ENCODE data around the gene CARMIL1. TPM values are rescaled to one million over a fixed set of nuclear protein-coding genes. Genes with fewer than 3 reads are reported as not detected.

Gene CARMIL1
- total RNA-seq, 2 experiments from 2014 or later, result 6.0 to 6.8 TPM

DNA sequence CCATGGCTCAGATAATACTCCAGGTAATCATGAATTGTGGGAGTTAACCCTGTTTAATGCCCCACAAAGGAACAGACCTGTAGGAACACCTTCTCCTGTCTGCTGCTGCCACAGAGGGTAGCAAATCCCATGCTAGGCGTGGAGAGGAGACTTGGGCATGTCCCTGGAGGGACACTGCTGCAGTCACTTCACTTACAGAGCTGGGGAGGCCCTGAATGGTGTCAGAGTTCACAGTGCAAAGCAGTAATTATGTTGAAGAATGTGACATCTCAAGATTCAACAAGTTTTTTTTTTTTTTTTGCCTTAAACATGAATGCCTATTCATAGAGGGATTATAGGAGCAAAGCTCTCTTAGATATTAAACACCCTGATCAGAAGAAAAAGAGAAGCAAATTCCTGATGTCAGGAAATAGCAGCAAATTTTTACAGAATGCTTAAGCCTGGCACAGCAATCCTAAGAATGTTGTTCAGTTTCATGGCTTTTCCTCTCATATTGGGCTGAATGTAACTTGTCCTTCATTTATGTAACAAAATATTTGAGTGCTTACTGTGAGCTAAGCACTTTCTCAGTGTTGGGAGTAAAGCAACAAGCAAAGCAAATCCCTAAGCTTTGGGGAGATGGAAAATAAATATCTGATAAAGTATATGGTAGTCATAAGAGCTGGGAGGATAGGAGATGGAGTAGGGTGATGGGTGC is 45.0 kb downstream of the CARMIL1 start:
- no peak for DNase-seq
- Mint-ChIP-seq H3K4me3 (no peak overlapping the region), H3K27ac (no peak overlapping the region), H3K27me3 (no peaks in the 10 kb centered on the region), H3K36me3 (no peaks in the 10 kb centered on the region), H3K9me3 (no peaks in the 10 kb centered on the region), H3K4me1 (no peaks in the 10 kb centered on the region)
- POLR2A ChIA-PET, result no interaction called here
- ATAC-seq (ENCODE audit: low read depth), result no peak

DNA sequence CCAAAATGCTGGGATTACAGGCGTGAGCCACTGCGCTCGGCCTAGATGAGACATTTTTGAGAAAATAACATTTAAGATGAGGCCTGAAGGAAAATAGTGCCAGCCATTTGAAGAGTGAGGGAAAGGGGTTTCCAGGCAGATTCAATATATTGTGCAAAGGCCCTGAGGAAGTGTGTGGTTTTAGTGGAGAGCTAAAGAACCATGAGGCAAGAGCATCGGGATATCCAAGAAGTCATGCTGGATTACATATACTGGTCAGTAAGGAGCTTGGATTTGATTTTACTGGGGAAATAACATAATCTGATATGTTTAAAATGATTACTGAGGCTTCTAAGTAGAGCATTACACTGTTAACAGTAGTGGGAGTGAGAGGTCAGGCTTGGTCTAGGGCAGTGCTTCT is 47.0 kb downstream of the CARMIL1 start:
- ATAC-seq (ENCODE audit: low read depth), result no peak
- Mint-ChIP-seq H3K36me3 (no peaks in the 10 kb centered on the region), H3K9me3 (no peaks in the 10 kb centered on the region), H3K4me1 (no peaks in the 10 kb centered on the region), H3K27ac (no peak overlapping the region), H3K4me3 (no peak overlapping the region), H3K27me3 (no peaks in the 10 kb centered on the region)
- DNase-seq, result no peak
- POLR2A ChIA-PET, result no interaction called here

DNA sequence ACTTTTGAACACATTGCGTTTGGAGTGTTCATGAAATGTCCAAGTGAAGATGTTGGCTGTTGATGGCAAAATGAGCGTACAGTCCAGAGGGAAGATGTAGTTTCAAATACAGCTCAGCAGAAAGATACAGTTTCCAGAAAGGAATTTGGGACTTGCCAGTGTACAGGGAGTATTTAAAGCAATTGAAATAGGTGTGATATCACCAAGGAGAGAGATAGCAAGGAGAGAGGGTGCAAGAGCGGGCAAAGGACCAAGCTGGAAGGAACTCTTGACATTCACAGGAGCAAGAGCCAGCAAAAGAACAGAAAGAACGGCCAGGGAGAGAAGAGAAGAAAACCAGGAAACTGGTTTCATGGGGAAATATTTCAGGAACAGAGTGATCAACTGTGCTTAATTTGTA is 47.8 kb downstream of the CARMIL1 start:
- DNase-seq, result no peak
- no peak overlapping the region for H3K27ac Mint-ChIP-seq
- POLR2A ChIA-PET, result no interaction called here

DNA sequence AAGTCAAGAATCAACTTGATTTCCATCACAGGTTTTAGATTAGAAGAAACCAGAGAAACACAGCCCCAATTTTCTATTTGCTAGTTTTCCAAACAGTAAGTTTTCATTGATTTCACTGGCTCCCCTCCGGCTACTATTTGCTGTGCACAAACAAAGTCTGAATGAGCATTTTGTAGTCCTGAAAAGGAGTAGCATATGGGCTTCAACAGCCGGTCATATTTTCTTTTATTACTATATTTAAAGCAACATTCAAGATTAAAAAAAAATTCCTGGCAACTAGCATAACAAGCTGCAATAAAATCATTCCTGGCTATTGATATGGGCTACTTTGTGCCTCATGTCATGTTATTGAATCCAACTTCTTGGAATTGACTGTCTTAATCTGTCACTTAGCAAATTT is 48.3 kb downstream of the CARMIL1 start:
- POLR2A ChIA-PET, result no interaction called here
- no peaks in the 10 kb centered on the region for H3K36me3 Mint-ChIP-seq
- no peaks in the 10 kb centered on the region for H3K27me3 Mint-ChIP-seq
- ATAC-seq (ENCODE audit: low read depth) (no peak), DNase-seq (no peak)
- H3K27ac Mint-ChIP-seq, result no peak overlapping the region
- no peaks in the 10 kb centered on the region for H3K4me1 Mint-ChIP-seq
- H3K4me3 Mint-ChIP-seq, result no peak overlapping the region
- no peaks in the 10 kb centered on the region for H3K9me3 Mint-ChIP-seq

More for the DNA sequence above, 47.8 kb downstream of the CARMIL1 start:
- Mint-ChIP-seq H3K27me3 (no peaks in the 10 kb centered on the region), H3K9me3 (no peaks in the 10 kb centered on the region), H3K4me3 (no peak overlapping the region), H3K36me3 (no peaks in the 10 kb centered on the region), H3K4me1 (no peaks in the 10 kb centered on the region)
- ATAC-seq (ENCODE audit: low read depth), result no peak

DNA sequence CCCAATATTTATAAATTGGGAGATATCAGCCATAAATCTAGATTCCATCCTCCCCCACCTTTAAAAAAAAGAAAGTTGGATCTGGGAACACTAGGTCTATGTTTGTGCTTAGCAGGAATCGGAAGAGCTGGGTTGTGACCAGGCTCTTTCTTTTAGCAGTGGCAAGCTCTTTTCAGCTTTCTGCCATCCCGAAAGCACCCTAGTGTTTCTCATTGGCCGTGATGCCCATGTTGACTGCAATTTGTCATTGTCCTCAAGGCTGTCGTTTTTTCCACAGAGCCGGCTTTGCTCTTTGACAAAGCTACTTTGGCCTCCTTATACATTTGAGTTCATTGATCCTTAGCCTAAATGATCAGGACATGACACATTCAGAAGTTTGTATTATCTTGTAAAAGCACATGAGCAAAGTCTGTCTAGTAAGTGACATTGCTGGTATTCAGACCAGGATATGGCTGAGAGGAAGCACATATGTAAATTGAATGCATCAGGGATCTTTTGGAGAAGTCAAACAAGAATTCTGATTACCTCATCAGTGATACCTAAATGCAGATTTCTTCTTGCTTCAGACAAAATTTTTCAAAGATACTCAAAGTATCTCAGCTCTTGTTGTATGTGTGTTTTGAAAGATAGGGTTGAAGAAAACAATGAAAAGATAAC is 50.1 kb downstream of the CARMIL1 start:
- ATAC-seq (ENCODE audit: low read depth), result no peak
- H3K27ac Mint-ChIP-seq, result no peak overlapping the region
- H3K9me3 Mint-ChIP-seq, result no peaks in the 10 kb centered on the region

DNA sequence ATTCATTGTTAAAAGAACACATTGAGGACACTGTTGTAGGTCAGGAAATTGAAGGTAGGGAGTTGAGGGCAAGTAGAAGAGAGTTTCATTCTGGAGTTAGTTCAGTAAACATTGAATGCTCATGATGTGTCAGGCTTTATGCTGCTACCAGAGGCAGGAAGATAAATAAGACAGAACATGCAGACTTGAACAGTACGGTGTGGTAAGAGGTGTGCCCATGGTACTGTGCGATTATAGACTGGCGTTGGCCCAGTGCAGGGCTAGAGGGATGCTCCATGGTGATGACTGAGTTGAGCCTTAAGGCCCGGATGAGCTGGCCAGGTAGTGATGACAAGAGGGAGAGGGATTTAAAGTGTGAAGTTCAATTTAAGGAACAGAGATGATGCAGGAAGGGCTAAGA is 50.8 kb downstream of the CARMIL1 start:
- POLR2A ChIA-PET, result no interaction called here
- ATAC-seq (ENCODE audit: low read depth), result no peak
- no peak for DNase-seq
- Mint-ChIP-seq H3K36me3 (no peaks in the 10 kb centered on the region), H3K27ac (peak overlapping the region; percentile 0), H3K27me3 (no peaks in the 10 kb centered on the region), H3K4me1 (peaks cover 3% of the 10 kb centered on the region), H3K4me3 (no peak overlapping the region), H3K9me3 (no peaks in the 10 kb centered on the region)

More for the DNA sequence above, 50.1 kb downstream of the CARMIL1 start:
- Mint-ChIP-seq H3K4me3 (no peak overlapping the region), H3K36me3 (no peaks in the 10 kb centered on the region), H3K27me3 (no peaks in the 10 kb centered on the region), H3K4me1 (no peaks in the 10 kb centered on the region)
- DNase-seq, result no peak
- POLR2A ChIA-PET, result interaction anchor here (0.7 kb wide), 1 partner anchor 17 kb away, joined by 3 read pairs; no protein-coding TSS in a partner anchor

DNA sequence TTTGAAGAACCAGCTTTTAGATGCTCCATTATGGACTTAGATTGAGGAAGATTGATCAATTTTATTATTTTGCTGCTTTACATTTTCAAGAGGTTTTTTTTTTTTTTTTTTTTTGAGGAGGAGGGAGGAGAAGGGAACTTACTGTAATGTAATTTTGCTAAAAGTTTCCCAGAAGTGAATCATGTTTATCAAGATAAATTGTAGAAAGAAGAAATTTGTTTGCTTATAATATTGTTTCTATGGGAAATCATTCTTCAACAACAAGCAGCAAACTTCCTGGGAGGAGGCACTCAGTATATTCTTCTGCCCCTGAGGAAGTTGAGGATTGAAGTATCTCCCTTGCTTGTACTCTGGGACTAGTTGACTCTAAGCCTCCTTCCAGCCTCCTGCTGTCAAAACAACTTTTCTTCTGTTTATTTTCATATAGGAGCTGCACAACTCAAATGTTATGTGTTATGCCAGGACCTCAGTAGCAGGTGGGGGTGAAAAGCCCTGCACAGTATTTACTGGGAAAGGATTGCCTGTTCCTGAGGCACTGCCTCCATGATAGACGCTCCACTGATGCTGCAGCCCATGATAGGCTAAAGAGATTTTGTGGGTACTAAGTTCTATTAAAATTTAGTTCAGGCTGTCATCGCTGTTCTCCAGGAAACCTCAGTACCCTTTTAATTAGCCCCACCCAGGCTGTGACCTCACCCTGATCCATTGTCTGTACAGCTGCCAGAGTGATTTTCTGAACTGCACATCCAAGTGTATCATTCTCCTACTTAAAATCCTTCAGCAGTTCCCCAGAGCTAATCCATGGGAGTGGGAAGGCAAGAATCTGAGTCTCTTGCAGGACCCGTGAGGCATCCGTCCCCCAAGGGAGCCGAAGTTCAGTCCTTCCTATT is 51.9 kb downstream of the CARMIL1 start:
- Mint-ChIP-seq H3K27me3 (no peaks in the 10 kb centered on the region), H3K4me3 (no peak overlapping the region), H3K9me3 (no peaks in the 10 kb centered on the region), H3K4me1 (peaks cover 4% of the 10 kb centered on the region), H3K36me3 (no peaks in the 10 kb centered on the region), H3K27ac (no peak overlapping the region)
- ATAC-seq (ENCODE audit: low read depth), result no peak
- no peak for DNase-seq
- POLR2A ChIA-PET, result no interaction called here

DNA sequence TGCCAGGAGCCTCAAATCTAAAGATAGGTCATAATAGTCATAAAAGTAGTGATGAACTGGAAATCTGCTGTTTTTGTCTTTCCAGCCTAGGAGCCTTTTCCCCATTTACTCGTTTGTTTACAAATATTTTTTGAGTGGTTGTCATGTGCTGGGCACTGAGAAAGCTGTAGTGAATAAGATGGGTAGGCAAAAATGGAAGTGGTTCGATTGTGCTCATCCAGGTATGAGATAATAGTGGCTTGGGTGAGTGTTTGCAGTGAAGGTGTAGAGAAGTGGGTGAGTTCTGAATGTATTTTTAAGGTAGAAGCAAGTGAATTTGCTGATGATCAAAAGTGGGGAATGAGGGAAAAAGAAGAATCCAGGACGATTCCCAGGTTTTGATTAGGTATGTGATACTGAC is 53.0 kb downstream of the CARMIL1 start:
- Mint-ChIP-seq H3K27ac (no peak overlapping the region), H3K4me3 (no peak overlapping the region), H3K36me3 (no peaks in the 10 kb centered on the region), H3K9me3 (no peaks in the 10 kb centered on the region), H3K27me3 (no peaks in the 10 kb centered on the region), H3K4me1 (peaks cover 4% of the 10 kb centered on the region)
- DNase-seq (no peak), ATAC-seq (ENCODE audit: low read depth) (no peak)
- POLR2A ChIA-PET, result no interaction called here

DNA sequence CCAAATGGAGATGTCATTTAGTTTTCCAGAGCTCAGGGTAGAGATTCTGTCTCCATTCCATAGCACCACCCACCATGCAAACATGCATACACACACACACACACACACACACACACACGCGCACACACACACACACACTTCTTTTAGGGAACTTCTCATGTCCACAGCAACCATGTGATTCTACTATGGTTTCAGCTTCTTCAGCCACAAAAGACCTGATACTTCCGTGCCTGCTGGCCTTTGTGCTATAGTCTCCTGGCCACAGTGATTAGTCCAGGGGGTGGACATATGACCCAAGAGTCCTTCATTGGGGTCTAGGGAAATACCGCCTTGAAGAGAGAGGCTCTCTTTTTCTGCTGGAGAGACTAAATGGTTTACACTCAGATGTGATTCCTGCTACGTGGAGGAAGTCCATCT is 53.5 kb downstream of the CARMIL1 start:
- no peak for DNase-seq
- H3K27me3 Mint-ChIP-seq, result no peaks in the 10 kb centered on the region
- no peak overlapping the region for H3K4me3 Mint-ChIP-seq
- H3K9me3 Mint-ChIP-seq, result no peaks in the 10 kb centered on the region
- no peak for ATAC-seq (ENCODE audit: low read depth)
- no peaks in the 10 kb centered on the region for H3K36me3 Mint-ChIP-seq
- peaks cover 4% of the 10 kb centered on the region for H3K4me1 Mint-ChIP-seq
- POLR2A ChIA-PET, result no interaction called here
- H3K27ac Mint-ChIP-seq, result no peak overlapping the region

DNA sequence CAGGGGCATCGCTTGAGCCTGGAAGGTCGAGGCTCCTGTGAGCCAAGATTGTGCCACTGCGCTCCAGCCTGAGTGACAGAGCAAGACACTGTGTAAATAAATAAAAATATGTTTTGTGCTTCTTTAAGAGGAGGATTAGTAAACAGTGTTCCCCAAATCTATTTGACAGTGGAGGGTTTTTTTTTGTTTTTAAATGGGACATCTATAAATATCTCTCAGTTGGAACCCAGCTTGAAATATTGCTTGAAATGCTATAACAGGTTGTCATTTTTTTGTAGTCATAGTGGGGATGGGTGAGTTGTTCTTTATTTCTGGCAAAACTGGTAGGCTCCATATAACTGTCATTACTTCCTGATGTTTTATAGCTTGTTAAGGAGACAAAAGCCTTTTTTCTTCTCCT is 54.3 kb downstream of the CARMIL1 start:
- ATAC-seq (ENCODE audit: low read depth), result no peak
- Mint-ChIP-seq H3K27me3 (no peaks in the 10 kb centered on the region), H3K27ac (no peak overlapping the region), H3K9me3 (no peaks in the 10 kb centered on the region), H3K36me3 (no peaks in the 10 kb centered on the region), H3K4me3 (no peak overlapping the region), H3K4me1 (peaks cover 4% of the 10 kb centered on the region)
- POLR2A ChIA-PET, result interaction anchor here (0.6 kb wide), 1 partner anchor 9 kb away, joined by 3 read pairs; no protein-coding TSS in a partner anchor
- DNase-seq, result no peak

DNA sequence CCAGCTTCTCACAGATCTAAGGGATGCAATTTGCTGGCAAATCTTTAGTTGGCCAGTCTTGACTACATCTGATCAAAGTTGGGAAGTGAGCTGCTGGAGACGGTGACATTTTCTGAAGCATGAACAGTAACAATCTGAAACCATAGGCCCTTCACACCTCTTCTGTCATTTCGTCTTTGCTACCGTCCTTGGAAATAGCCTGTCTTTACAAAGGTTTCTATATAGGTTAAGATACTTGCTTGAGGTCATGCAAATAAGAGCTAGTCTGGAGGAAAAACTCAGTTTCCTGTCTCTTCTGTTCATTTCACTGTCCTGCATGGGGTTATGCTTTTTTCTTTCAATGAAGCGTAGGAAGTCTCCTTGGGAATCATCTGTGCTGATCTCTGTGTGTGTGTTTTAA is 55.6 kb downstream of the CARMIL1 start:
- no peak for ATAC-seq (ENCODE audit: low read depth)
- POLR2A ChIA-PET, result no interaction called here
- no peaks in the 10 kb centered on the region for H3K27me3 Mint-ChIP-seq
- no peak overlapping the region for H3K4me3 Mint-ChIP-seq
- no peak overlapping the region for H3K27ac Mint-ChIP-seq
- no peak for DNase-seq
- no peaks in the 10 kb centered on the region for H3K36me3 Mint-ChIP-seq
- H3K9me3 Mint-ChIP-seq, result no peaks in the 10 kb centered on the region
- peaks cover 4% of the 10 kb centered on the region for H3K4me1 Mint-ChIP-seq

DNA sequence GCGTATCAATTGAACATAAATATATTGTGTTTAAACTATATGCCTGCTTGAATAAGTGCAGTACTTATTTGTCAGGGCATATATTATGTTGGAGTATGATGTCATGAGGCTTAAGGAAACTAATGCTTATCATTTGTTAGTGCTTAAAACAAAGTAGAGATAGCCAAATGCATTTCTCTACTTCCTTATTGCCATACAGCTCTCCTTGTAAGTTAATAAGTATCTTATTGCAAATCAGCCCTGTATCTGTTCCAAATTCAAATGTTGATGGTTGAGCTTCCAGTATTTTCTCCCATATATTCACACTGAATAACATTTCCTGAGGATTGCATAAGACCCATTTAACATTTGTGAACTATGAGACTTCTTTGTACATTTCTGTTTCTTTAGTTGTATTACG is 57.8 kb downstream of the CARMIL1 start:
- Mint-ChIP-seq H3K36me3 (no peaks in the 10 kb centered on the region), H3K4me3 (no peak overlapping the region), H3K4me1 (peaks cover 6% of the 10 kb centered on the region), H3K9me3 (no peaks in the 10 kb centered on the region), H3K27me3 (no peaks in the 10 kb centered on the region), H3K27ac (no peak overlapping the region)
- DNase-seq, result no peak
- POLR2A ChIA-PET, result no interaction called here
- ATAC-seq (ENCODE audit: low read depth), result no peak

DNA sequence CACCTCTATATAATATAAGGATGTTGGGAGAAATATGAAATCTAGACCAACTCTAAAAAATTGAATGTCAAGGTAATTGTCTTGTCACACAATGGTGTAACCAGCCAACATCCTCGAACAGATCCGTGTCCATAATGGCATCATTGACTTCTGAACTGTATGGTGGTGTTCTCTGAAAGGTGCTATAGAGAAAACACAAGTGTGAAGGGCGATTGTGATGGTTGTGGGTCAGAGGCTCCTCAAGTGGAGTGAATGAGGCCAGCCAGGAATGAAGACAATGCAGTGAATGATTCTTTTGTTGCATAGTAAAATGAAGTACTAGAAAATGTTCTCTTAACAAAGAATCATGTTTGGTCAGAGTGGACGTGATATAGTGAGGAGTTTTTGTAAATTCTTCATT is 58.3 kb downstream of the CARMIL1 start:
- POLR2A ChIA-PET, result no interaction called here
- H3K27ac Mint-ChIP-seq, result no peak overlapping the region
- no peaks in the 10 kb centered on the region for H3K36me3 Mint-ChIP-seq
- no peak overlapping the region for H3K4me3 Mint-ChIP-seq
- no peak for DNase-seq
- no peaks in the 10 kb centered on the region for H3K9me3 Mint-ChIP-seq
- H3K4me1 Mint-ChIP-seq, result peaks cover 6% of the 10 kb centered on the region
- no peak for ATAC-seq (ENCODE audit: low read depth)
- H3K27me3 Mint-ChIP-seq, result no peaks in the 10 kb centered on the region
